GM12891 (cell line): Measurements from ENCODE around the gene GALNT18.

ENCODE experiments used
- PAX5 ChIP-seq: IDR thresholded peaks from 2 replicates; pipeline ENCODE4 v1.6.1; 2011; ENCODE audit warnings: low read length, moderate library complexity, mild to moderate bottlenecking; ENCODE audit not compliant: insufficient read depth, severe bottlenecking
- POLR2A ChIP-seq: IDR thresholded peaks from 2 replicates; pipeline ENCODE4 v1.6.1; 2011; ENCODE audit warnings: low read depth, low read length, control low read depth
- POLR2AphosphoS5 ChIP-seq: IDR thresholded peaks from 2 replicates; pipeline ENCODE4 v1.6.1; 2011; ENCODE audit warnings: low read depth, low read length, control low read depth
- TAF1 ChIP-seq: IDR thresholded peaks from 2 replicates; pipeline ENCODE4 v1.6.1; 2011; ENCODE audit warnings: low read depth, low read length, control low read depth

DNA sequence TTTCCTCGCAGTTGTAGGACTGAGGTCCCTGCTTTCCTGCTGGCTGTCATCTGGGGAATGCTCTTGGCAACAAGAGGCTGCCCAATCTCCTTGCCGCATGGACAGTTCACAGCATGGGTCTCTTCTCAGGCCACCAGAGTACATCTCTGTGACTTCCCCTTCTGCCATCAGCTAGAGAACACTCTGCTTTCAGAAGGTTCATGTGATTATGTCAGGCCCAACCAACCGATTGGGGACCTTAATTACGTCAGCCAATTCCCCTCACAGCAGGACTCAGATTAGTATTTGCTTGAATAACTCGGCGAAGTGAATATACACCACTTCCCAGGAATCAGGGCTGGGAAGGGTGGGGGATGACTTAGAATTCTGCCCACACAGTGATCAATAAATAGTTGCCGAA, 206.8 kb downstream of the GALNT18 start:
- TF ChIP-seq POLR2AphosphoS5 (no peak), PAX5 (no peak), POLR2A (no peak), TAF1 (no peak)
